Tibial nerve (tissue), 4 donors: ENCODE measurements around the gene BEAN1. TPM values are rescaled to one million over a fixed set of nuclear protein-coding genes. Genes with fewer than 3 reads are reported as not detected.

Experiments used
- DNase-seq, 2 donors: peaks; one replicate each; pipeline ENCODE4 v3.0.0-alpha.2; 2019; ENCODE audit warnings: low spot score in 2 of 2
- H3K27ac ChIP-seq, 4 donors: fragments of 200-600 bp; sonication (generic) in 3 of 4; one replicate each; pipeline ENCODE4 v1.5.1; 2017 to 2019; ENCODE audit warnings: mild to moderate bottlenecking in 1 of 4
- H3K27me3 ChIP-seq, 2 donors: fragments of 200-600 bp; sonication (generic) in 1 of 2; one replicate each; pipeline versions ENCODE4 v1.5.1 to v1.6.0; 2017 to 2019
- H3K36me3 ChIP-seq, 3 donors: fragments of 200-600 bp; sonication (generic); one replicate each; pipeline ENCODE4 v1.5.1; 2018 to 2019
- H3K4me1 ChIP-seq, 4 donors: fragments of 200-600 bp; sonication (generic) in 3 of 4; one replicate each; pipeline ENCODE4 v1.5.1; 2017 to 2019
- H3K4me3 ChIP-seq, 4 donors: fragments of 200-600 bp; sonication (generic) in 3 of 4; one replicate each; pipeline ENCODE4 v1.5.1; 2017 to 2019; ENCODE audit warnings: mild to moderate bottlenecking in 1 of 4, moderate library complexity in 1 of 4
- H3K9me3 ChIP-seq, 4 donors: fragments of 200-600 bp; sonication (generic) in 3 of 4; one replicate each; pipeline ENCODE4 v1.5.1; 2017 to 2019
- CTCF ChIP-seq, 5 experiments: fragments of 200-600 bp in 3 of 5; fragments of 450-650 bp in 2 of 5; sonication (generic) in 3 of 5; IDR thresholded peaks; one replicate each; pipeline ENCODE4 v1.5.1; 2016 to 2019; ENCODE audit warnings: antibody characterized with exemption in 5 of 5, mild to moderate bottlenecking in 3 of 5, moderate library complexity in 2 of 5
- EP300 ChIP-seq, 2 donors: sonication (generic); formaldehyde crosslinking; IDR thresholded peaks; one replicate each; pipeline ENCODE4 v1.6.1; 2017; ENCODE audit warnings: antibody characterized with exemption in 2 of 2, mild to moderate bottlenecking in 1 of 2
- POLR2A ChIP-seq, 2 donors: fragments of 450-650 bp; IDR thresholded peaks; one replicate each; pipeline ENCODE4 v1.6.1; 2017; ENCODE audit warnings: antibody characterized with exemption in 2 of 2, mild to moderate bottlenecking in 2 of 2, moderate library complexity in 2 of 2
- WGBS, 2 donors: methylation state at CpG; one replicate each; pipeline ENCODE4 v1.1.5; 2018; 5-methylcytosine and 5-hydroxymethylcytosine counted together
- total RNA-seq, 4 donors: library from RNA; depleted of rRNA; stranded (reverse); fragments of >200 nt; gene quantifications; one replicate each; pipeline ENCODE4 v1.1.0, GENCODE V29; 2016

Gene BEAN1
- total RNA-seq, 4 donors from 2014 or later, result 0.21 to 1.4 (median 0.30) TPM; not detected in 1

GRCh38 chr16:66385415-66385814 lies 41.7 kb upstream of the BEAN1 start:
- no peaks in the 10 kb centered on the region for H3K9me3 ChIP-seq
- H3K4me3 ChIP-seq, result no peak overlapping the region
- peaks cover 0 to 18% (median 0%) of the 10 kb centered on the region in 3 donors for H3K36me3 ChIP-seq
- no peaks in the 10 kb centered on the region for H3K27me3 ChIP-seq
- peaks cover 0 to 19% (median 0%) of the 10 kb centered on the region in 4 donors for H3K4me1 ChIP-seq
- WGBS, 2 donors, result 95 to 98% methylated on average over 4 of the region's 4 CpGs
- DNase-seq, result no peak
- TF ChIP-seq POLR2A (IDR thresholded peaks at IDR 0.05) (no peak), EP300 (IDR thresholded peaks at IDR 0.05) (no peak), CTCF (IDR thresholded peaks at IDR 0.05) (no peak)
- H3K27ac ChIP-seq, result no peak overlapping the region

GRCh38 chr16:66386629-66387622 lies 40.2 kb upstream of the BEAN1 start:
- H3K27ac ChIP-seq, result no peak overlapping the region
- no peak for TF ChIP-seq EP300 (IDR thresholded peaks at IDR 0.05)
- no peak for TF ChIP-seq POLR2A (IDR thresholded peaks at IDR 0.05)
- TF ChIP-seq CTCF (IDR thresholded peaks at IDR 0.05), result no peak
- H3K36me3 ChIP-seq, result peaks cover 0 to 27% (median 0%) of the 10 kb centered on the region in 3 donors
- DNase-seq, result peak in 1 of 2 donors; percentile 5
- peaks cover 0 to 19% (median 0%) of the 10 kb centered on the region in 4 donors for H3K4me1 ChIP-seq
- H3K4me3 ChIP-seq, result no peak overlapping the region
- WGBS, 2 donors, result 91% methylated on average over 20 of the region's 20 CpGs
- no peaks in the 10 kb centered on the region for H3K27me3 ChIP-seq
- H3K9me3 ChIP-seq, result no peaks in the 10 kb centered on the region

- peaks cover 0 to 27% (median 0%) of the 10 kb centered on the region in 3 donors for H3K36me3 ChIP-seq
- WGBS, 2 donors, result 75 to 87% methylated on average over 2 of the region's 2 CpGs
Measured at GRCh38 chr16:66387817-66388332, 39.2 kb upstream of the BEAN1 start.

GRCh38 chr16:66388350-66389139 lies 38.5 kb upstream of the BEAN1 start:
- TF ChIP-seq POLR2A (IDR thresholded peaks at IDR 0.05) (no peak), EP300 (IDR thresholded peaks at IDR 0.05) (no peak), CTCF (IDR thresholded peaks at IDR 0.05) (no peak)
- peaks cover 0 to 8% (median 0%) of the 10 kb centered on the region in 4 donors for H3K4me1 ChIP-seq
- H3K9me3 ChIP-seq, result no peaks in the 10 kb centered on the region
- H3K4me3 ChIP-seq, result no peak overlapping the region
- DNase-seq, result no peak
- no peaks in the 10 kb centered on the region for H3K27me3 ChIP-seq
- peaks cover 0 to 27% (median 0%) of the 10 kb centered on the region in 3 donors for H3K36me3 ChIP-seq
- WGBS, 2 donors, result 88 to 89% methylated on average over 5 to 6 of the region's 6 CpGs
- H3K27ac ChIP-seq, result no peak overlapping the region

More at GRCh38 chr16:66387817-66388332, 39.2 kb upstream of the BEAN1 start:
- Histone ChIP-seq H3K9me3 (no peaks in the 10 kb centered on the region), H3K27me3 (no peaks in the 10 kb centered on the region), H3K4me3 (no peak overlapping the region), H3K4me1 (peaks cover 0 to 15% (median 0%) of the 10 kb centered on the region in 4 donors), H3K27ac (no peak overlapping the region)
- no peak for DNase-seq
- TF ChIP-seq CTCF (IDR thresholded peaks at IDR 0.05) (no peak), POLR2A (IDR thresholded peaks at IDR 0.05) (no peak), EP300 (IDR thresholded peaks at IDR 0.05) (no peak)
